Hepatocyte (in vitro differentiated cells): Measurements from ENCODE around the gene HOXB4.

Experiments
- EZH2 ChIP-seq: fragments of 200-600 bp; sonication (generic); IDR thresholded peaks from 2 replicates; pipeline ENCODE4 v1.6.1; 2016; ENCODE audit warnings: antibody characterized with exemption, mild to moderate bottlenecking, borderline replicate concordance
- EZH2phosphoT487 ChIP-seq: fragments of 200-600 bp; sonication (generic); IDR thresholded peaks from one replicate; pipeline ENCODE4 v1.6.1; 2018; ENCODE audit warnings: antibody characterized with exemption, mild to moderate bottlenecking, low read depth, moderate library complexity; ENCODE audit not compliant: unreplicated experiment, severe bottlenecking
- TF ChIP-seq, protein P1 (sequence below): fragments of 200-600 bp; sonication (generic); IDR thresholded peaks from 2 replicates; pipeline ENCODE4 v1.5.1; 2016; ENCODE audit warnings: antibody characterized with exemption, mild to moderate bottlenecking; ENCODE audit not compliant: poor library complexity

DNA sequence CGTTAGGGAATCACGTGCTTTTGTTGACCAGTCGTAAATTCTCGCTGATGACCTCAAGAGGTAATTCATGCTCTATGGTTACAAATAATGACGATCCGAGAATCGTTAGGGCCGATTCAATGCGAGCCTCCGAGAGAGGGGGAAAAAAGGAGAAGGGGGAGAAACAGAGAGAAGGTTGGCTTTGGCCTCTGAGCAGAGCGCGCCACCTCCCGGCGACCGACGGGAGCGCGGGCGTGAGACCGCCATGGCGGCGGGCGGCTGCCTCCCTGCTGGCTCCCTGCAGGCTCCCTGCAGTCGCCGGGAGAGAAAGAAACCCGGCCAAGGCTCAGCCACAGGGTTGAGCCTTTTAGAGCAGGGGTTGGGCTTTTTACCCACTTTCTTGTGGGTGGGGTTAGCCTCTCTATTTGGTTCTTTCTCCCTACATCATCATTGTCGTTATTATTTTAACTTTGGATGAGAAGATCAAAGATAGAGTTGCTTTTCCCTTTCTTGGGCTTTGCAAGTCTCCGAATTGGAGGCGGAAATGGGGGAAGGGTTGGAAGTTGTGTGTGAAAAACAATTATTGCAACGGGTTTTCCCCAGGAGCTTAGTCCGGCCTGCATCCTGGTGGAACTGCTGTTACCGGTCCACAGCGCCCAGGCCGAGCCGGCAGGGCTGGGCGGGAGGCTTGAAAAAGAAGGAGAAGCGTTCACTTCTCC lies 15.8 kb upstream of the HOXB4 start:
- TF ChIP-seq, protein P1, sequence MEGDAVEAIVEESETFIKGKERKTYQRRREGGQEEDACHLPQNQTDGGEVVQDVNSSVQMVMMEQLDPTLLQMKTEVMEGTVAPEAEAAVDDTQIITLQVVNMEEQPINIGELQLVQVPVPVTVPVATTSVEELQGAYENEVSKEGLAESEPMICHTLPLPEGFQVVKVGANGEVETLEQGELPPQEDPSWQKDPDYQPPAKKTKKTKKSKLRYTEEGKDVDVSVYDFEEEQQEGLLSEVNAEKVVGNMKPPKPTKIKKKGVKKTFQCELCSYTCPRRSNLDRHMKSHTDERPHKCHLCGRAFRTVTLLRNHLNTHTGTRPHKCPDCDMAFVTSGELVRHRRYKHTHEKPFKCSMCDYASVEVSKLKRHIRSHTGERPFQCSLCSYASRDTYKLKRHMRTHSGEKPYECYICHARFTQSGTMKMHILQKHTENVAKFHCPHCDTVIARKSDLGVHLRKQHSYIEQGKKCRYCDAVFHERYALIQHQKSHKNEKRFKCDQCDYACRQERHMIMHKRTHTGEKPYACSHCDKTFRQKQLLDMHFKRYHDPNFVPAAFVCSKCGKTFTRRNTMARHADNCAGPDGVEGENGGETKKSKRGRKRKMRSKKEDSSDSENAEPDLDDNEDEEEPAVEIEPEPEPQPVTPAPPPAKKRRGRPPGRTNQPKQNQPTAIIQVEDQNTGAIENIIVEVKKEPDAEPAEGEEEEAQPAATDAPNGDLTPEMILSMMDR, result peak; percentile 92
- TF ChIP-seq EZH2 (no peak), EZH2phosphoT487 (no peak)
